CD4-positive, alpha-beta T cell (primary cell): Measurements from ENCODE around the gene VWA3B. TPM values are rescaled to one million over a fixed set of nuclear protein-coding genes. Genes with fewer than 3 reads are reported as not detected.
"Not testable (repeated sequence)": the region's sequence is repeated elsewhere in the genome, so short reads cannot be mapped to it uniquely, and the experiment has no call there.

Experiments
- ATAC-seq: fragments of 200-7000 bp; cut with Tn5 transposase; one replicate; pipeline ENCODE4 v1.10.0; 2022; ENCODE audit warnings: mild to moderate bottlenecking; ENCODE audit not compliant: poor library complexity
- CTCF ChIA-PET: fragments of 350-600 bp; sonication (Branson Sonifier 250); formaldehyde crosslinking; loops from one replicate; lab custom pipeline; 2021; ENCODE audit warnings: antibody characterized with exemption, inconsistent platforms; lab: Charles Lee
- POLR2A ChIA-PET: fragments of 350-600 bp; sonication (Branson Sonifier 250); formaldehyde crosslinking; loops from one replicate; lab custom pipeline; 2021; ENCODE audit warnings: antibody characterized with exemption, inconsistent platforms; lab: Charles Lee
- DNase-seq, 14 experiments: peaks; one replicate each; pipeline ENCODE4 v3.0.0-alpha.2; 2013 to 2020; ENCODE audit warnings: mixed read lengths in 2 of 14
- H3K27ac ChIP-seq, 2 donors: one replicate each; pipeline versions ENCODE4 v1.5.1 to v1.7.0; 2013; ENCODE audit warnings: low read length in 2 of 2, low read depth in 1 of 2, mild to moderate bottlenecking in 1 of 2
- H3K27me3 ChIP-seq, 2 experiments: 1 replicate in 1 of 2; 2 replicates in 1 of 2; pipeline versions ENCODE4 v1.6.1 to v1.7.0; 2013; ENCODE audit warnings: low read length in 2 of 2, control low read depth in 1 of 2, mild to moderate bottlenecking in 1 of 2, moderate library complexity in 1 of 2; ENCODE audit not compliant: insufficient read depth in 2 of 2, control insufficient read depth in 1 of 2
- H3K36me3 ChIP-seq: one replicate; pipeline ENCODE4 v1.6.1; 2013; ENCODE audit warnings: low read length, control low read depth; ENCODE audit not compliant: insufficient read depth
- H3K4me1 ChIP-seq: one replicate; pipeline ENCODE4 v1.6.1; 2013; ENCODE audit warnings: low read length, control low read depth; ENCODE audit not compliant: insufficient read depth
- H3K4me3 ChIP-seq: one replicate; pipeline ENCODE4 v1.5.1; 2013; ENCODE audit warnings: mild to moderate bottlenecking, low read length, moderate library complexity
- H3K9me3 ChIP-seq, 2 experiments: 1 replicate in 1 of 2; 2 replicates in 1 of 2; pipeline versions ENCODE4 v1.6.1 to v1.7.0; 2013; ENCODE audit warnings: low read length in 2 of 2, mild to moderate bottlenecking in 2 of 2, control low read depth in 1 of 2, moderate library complexity in 1 of 2; ENCODE audit not compliant: control insufficient read depth in 1 of 2, insufficient read depth in 1 of 2
- H3K27ac Mint-ChIP-seq: one replicate; pipeline ENCODE4 v1.8.0; 2020; ENCODE audit warnings: mixed read lengths
- H3K27me3 Mint-ChIP-seq: one replicate; pipeline ENCODE4 v1.8.0; 2021; ENCODE audit warnings: mixed read lengths
- H3K36me3 Mint-ChIP-seq: one replicate; pipeline ENCODE4 v1.8.0; 2021; ENCODE audit warnings: low read depth, mixed read lengths
- H3K4me1 Mint-ChIP-seq: one replicate; pipeline ENCODE4 v1.8.0; 2021; ENCODE audit warnings: low read depth, mixed read lengths
- H3K4me3 Mint-ChIP-seq: one replicate; pipeline ENCODE4 v1.8.0; 2020; ENCODE audit warnings: mild to moderate bottlenecking, mixed read lengths
- H3K9me3 Mint-ChIP-seq: one replicate; pipeline ENCODE4 v1.8.0; 2020; ENCODE audit warnings: mixed read lengths
- CTCF ChIP-seq: fragments of 200-600 bp; IDR thresholded peaks from one replicate; pipeline ENCODE4 v1.8.0; 2022; ENCODE audit warnings: antibody characterized with exemption, mild to moderate bottlenecking
- intact Hi-C, 2 experiments: fragments of 100-400 bp; cut with DNase I in 1 of 2; cut with micrococcal nuclease in 1 of 2; formaldehyde crosslinking; loops; one replicate each; pipeline versions ENCODE4 v1.15.1 to v1.9.0; 2023 to 2025; cut with DNase I, micrococcal nuclease
- total RNA-seq, 174 experiments: library from RNA in 2 of 174; stranded (reverse) in 2 of 174; gene quantifications; one replicate each; pipeline ENCODE4 v1.2.3 and lab custom pipeline; 2021 to 2026

The VWA3B gene
- total RNA-seq, 2 experiments from 2014 or later: not detected

- no peak for TF ChIP-seq CTCF
- Histone ChIP-seq H3K4me3 (no peak overlapping the region), H3K27me3 (no peaks in the 10 kb centered on the region), H3K27ac (no peak overlapping the region), H3K36me3 (no peaks in the 10 kb centered on the region), H3K9me3 (no peaks in the 10 kb centered on the region), H3K4me1 (no peaks in the 10 kb centered on the region)
- H3K4me3 Mint-ChIP-seq: no peak overlapping the region
- ChIA-PET CTCF (no interaction called here), POLR2A (no interaction called here)
- intact Hi-C loops: no loop called here
- H3K36me3 Mint-ChIP-seq: no peaks in the 10 kb centered on the region
- no peaks in the 10 kb centered on the region for H3K9me3 Mint-ChIP-seq
- no peaks in the 10 kb centered on the region for H3K4me1 Mint-ChIP-seq
- DNase-seq: no peak
- H3K27ac Mint-ChIP-seq: no peak overlapping the region
- ATAC-seq: no peak
- H3K27me3 Mint-ChIP-seq: no peaks in the 10 kb centered on the region
Measured at GRCh38 chr2:98140210-98140609, 53.2 kb downstream of the VWA3B start.

DNA sequence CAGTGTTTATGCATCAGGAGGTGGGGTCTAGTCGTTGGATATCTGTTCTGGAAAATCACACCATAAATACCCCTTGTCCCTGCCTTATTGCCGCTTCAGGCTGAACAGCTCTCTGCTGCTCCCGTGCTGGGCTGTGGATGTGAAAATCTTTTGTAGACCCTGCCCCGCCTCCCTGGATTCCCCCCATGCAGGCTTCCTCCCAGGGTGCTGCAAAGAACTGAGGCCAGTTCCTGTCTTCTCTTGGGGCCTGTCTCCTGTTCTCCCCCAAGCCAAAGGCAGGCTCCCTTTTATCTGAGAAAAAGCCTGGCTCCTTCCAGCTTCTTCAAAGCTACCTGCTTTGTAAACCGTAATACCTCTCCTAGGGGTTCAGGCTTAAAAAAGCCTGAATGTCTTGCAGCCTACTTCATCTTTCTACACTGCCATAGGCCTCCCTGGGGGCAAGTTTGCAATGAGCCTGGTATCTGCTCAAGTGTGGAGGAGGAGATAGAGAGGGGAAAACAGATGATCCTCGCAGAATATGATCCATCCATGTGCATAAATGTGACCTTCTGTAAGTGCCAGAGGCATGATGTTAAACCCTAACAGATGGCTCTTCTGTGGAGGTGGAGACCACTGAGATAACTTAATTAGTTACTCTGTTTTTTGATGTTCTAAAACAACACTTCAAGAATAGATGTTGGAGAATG, 55.3 kb downstream of the VWA3B start:
- H3K9me3 ChIP-seq: no peaks in the 10 kb centered on the region
- ChIA-PET CTCF (no interaction called here), POLR2A (no interaction called here)
- no peak for DNase-seq
- no peaks in the 10 kb centered on the region for H3K36me3 ChIP-seq
- H3K4me1 ChIP-seq: no peaks in the 10 kb centered on the region
- TF ChIP-seq CTCF: no peak
- Mint-ChIP-seq H3K9me3 (no peaks in the 10 kb centered on the region), H3K4me3 (no peak overlapping the region), H3K27ac (no peak overlapping the region), H3K4me1 (no peaks in the 10 kb centered on the region), H3K36me3 (no peaks in the 10 kb centered on the region), H3K27me3 (no peaks in the 10 kb centered on the region)
- H3K4me3 ChIP-seq: no peak overlapping the region
- ATAC-seq: no peak
- H3K27ac ChIP-seq: no peak overlapping the region
- H3K27me3 ChIP-seq: no peaks in the 10 kb centered on the region
- intact Hi-C loops: no loop called here

DNA sequence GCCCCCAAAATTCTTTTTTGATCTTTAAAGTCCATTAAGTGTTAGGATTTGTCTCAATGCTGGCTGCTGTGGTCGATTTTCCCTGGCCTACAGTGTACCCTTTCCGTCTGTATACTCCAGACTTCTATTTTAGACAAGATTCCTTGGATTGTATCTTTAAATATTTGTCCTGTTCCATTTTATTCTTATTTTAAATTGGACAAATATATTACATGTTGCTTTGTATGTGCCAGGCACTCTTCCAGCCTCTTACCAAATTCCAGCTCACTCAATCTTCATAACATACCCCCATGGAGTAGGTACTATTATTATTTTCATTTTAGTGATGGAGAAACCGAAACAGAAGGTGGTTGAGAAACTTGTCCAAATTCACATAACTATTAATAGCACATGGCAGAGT, 58.1 kb downstream of the VWA3B start:
- ChIA-PET POLR2A (no interaction called here), CTCF (no interaction called here)
- H3K4me3 Mint-ChIP-seq: no peak overlapping the region
- Histone ChIP-seq H3K9me3 (no peaks in the 10 kb centered on the region), H3K4me1 (peaks cover 4% of the 10 kb centered on the region), H3K36me3 (no peaks in the 10 kb centered on the region), H3K4me3 (no peak overlapping the region), H3K27me3 (no peaks in the 10 kb centered on the region), H3K27ac (no peak overlapping the region)
- no peak for ATAC-seq
- intact Hi-C loops: no loop called here
- no peaks in the 10 kb centered on the region for H3K4me1 Mint-ChIP-seq
- no peak overlapping the region for H3K27ac Mint-ChIP-seq
- H3K9me3 Mint-ChIP-seq: no peaks in the 10 kb centered on the region
- no peak for TF ChIP-seq CTCF
- no peak for DNase-seq
- H3K27me3 Mint-ChIP-seq: peaks cover 5% of the 10 kb centered on the region
- no peaks in the 10 kb centered on the region for H3K36me3 Mint-ChIP-seq

DNA sequence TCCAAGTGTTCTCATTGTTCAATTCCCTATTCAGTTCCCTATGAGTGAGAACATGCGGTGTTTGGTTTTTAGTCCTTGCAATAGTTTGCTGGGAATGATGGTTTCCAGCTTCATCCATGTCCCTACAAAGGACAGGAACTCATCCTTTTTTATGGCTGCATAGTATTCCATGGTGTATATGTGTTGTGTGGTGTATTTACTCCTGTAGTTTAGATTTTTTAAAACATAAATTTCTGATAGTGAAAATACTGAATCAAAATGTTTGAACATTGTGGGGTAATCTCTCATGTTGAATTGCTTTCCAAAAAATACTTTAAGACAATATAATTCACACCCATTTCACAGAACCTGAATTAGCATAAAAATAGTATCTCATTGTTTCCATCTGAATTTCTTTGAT, 60.9 kb downstream of the VWA3B start:
- H3K9me3 Mint-ChIP-seq, H3K27ac ChIP-seq, CTCF ChIA-PET, H3K27me3 Mint-ChIP-seq, H3K4me1 ChIP-seq, H3K4me3 Mint-ChIP-seq, intact Hi-C loops, ATAC-seq, H3K27ac Mint-ChIP-seq, POLR2A ChIA-PET, H3K9me3 ChIP-seq, H3K36me3 Mint-ChIP-seq, H3K4me3 ChIP-seq, H3K4me1 Mint-ChIP-seq, DNase-seq, H3K27me3 ChIP-seq, H3K36me3 ChIP-seq: not testable (repeated sequence)
